ENCODE data around the gene GALNT14.

- TF ChIP-seq, protein P1, sequence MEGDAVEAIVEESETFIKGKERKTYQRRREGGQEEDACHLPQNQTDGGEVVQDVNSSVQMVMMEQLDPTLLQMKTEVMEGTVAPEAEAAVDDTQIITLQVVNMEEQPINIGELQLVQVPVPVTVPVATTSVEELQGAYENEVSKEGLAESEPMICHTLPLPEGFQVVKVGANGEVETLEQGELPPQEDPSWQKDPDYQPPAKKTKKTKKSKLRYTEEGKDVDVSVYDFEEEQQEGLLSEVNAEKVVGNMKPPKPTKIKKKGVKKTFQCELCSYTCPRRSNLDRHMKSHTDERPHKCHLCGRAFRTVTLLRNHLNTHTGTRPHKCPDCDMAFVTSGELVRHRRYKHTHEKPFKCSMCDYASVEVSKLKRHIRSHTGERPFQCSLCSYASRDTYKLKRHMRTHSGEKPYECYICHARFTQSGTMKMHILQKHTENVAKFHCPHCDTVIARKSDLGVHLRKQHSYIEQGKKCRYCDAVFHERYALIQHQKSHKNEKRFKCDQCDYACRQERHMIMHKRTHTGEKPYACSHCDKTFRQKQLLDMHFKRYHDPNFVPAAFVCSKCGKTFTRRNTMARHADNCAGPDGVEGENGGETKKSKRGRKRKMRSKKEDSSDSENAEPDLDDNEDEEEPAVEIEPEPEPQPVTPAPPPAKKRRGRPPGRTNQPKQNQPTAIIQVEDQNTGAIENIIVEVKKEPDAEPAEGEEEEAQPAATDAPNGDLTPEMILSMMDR (IDR thresholded peaks at IDR 0.05 in 8 of 11, conservative IDR thresholded peaks at IDR 0.05 in 3 of 11): no peak
- TF ChIP-seq POLR2A (IDR thresholded peaks at IDR 0.05) (no peak), POLR2AphosphoS5 (IDR thresholded peaks at IDR 0.05) (no peak)
Observed at GRCh38 chr2:30981510-30981909, 156.7 kb downstream of the GALNT14 start.
